ENCODE results near the gene BARHL1.

Gene BARHL1

DNA sequence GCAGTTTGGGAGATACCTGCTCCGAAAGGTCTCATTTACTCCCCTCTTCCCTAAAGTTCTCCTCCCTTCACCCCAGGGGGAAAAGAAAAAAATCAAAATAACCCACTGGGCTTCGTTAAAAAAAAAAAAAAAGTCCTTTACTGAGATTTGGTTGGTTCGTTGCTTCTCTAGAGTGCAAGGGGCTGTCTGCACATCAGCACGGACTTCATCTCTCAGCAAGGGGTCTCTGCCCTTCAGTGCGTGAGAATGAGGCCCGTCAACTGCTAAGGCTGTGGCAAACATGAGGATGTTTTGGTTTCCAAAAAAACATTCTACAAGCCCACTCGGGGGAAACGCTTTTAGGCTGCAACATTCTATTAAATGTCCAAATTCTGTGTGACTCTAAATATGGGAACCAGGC, 10.0 kb downstream of the BARHL1 start:
- Histone ChIP-seq H3K23ac (ENCODE audit: low read length) (no peak overlapping the region), H3K4ac (ENCODE audit: low read depth, low read length) (no peak overlapping the region), H2BK120ac (ENCODE audit: low read depth, low read length) (no peak overlapping the region), H2AK5ac (ENCODE audit: low read length) (no peak overlapping the region), H3K36me3 (ENCODE audit: control insufficient read depth, insufficient read depth, low read length) (no peaks in the 10 kb centered on the region), H3K27ac (ENCODE audit: low read depth, low read length) (no peak overlapping the region), H3K79me2 (ENCODE audit: control insufficient read depth, insufficient read depth, low read length) (no peaks in the 10 kb centered on the region), H2BK15ac (replicated peaks; ENCODE audit: low read depth) (no peak overlapping the region), H3K56ac (ENCODE audit: low read length) (no peak overlapping the region), H3K4me3 (ENCODE audit: low read length) (no peak overlapping the region), H3K4me2 (ENCODE audit: low read length) (no peak overlapping the region), H2BK5ac (ENCODE audit: low read length) (no peak overlapping the region), H4K5ac (ENCODE audit: low read length) (no peak overlapping the region), H3K4me1 (ENCODE audit: control insufficient read depth, low read depth, low read length) (peaks cover 13% of the 10 kb centered on the region), H3K9ac (ENCODE audit: low read length) (no peak overlapping the region), H4K8ac (ENCODE audit: low read depth, low read length) (no peak overlapping the region), H3K18ac (ENCODE audit: low read length) (no peak overlapping the region), H3K27me3 (ENCODE audit: insufficient read depth, low read length, poor library complexity) (peaks cover 45% of the 10 kb centered on the region), H3K79me1 (ENCODE audit: low read length) (no peaks in the 10 kb centered on the region)
- no peak for DNase-seq
- WGBS (ENCODE audit: extremely low coverage, insufficient coverage, low lambda C conversion rate): no CpG with 5 or more reads among the region's 8 CpGs

DNA sequence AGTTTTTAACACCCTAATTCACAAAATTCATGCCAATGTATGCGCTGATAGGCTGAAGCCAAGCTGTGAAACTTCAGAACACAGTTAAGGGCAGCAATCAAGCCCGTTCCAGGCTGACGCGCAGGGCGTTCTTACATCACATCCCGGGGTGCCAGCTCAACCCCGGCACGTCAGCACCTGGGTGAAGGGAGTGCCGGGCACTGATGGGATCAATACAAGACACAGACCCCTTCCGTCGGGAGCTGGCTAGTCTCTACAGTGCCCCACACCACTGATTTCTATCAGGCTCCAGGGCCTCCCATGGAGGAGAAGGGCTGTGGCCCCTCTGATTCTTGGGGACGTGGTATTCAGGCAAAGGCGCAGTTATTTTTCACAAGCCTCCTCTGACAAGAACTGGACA, 12.0 kb downstream of the BARHL1 start:
- Histone ChIP-seq H3K27me3 (ENCODE audit: insufficient read depth, low read length, poor library complexity) (peaks cover 25% of the 10 kb centered on the region), H2BK5ac (ENCODE audit: low read length) (no peak overlapping the region), H3K79me2 (ENCODE audit: control insufficient read depth, insufficient read depth, low read length) (no peaks in the 10 kb centered on the region), H3K4ac (ENCODE audit: low read depth, low read length) (no peak overlapping the region), H3K18ac (ENCODE audit: low read length) (no peak overlapping the region), H2BK15ac (replicated peaks; ENCODE audit: low read depth) (no peak overlapping the region), H4K8ac (ENCODE audit: low read depth, low read length) (no peak overlapping the region), H2AK5ac (ENCODE audit: low read length) (no peak overlapping the region), H3K4me3 (ENCODE audit: low read length) (no peak overlapping the region), H3K36me3 (ENCODE audit: control insufficient read depth, insufficient read depth, low read length) (no peaks in the 10 kb centered on the region), H3K9ac (ENCODE audit: low read length) (no peak overlapping the region), H3K56ac (ENCODE audit: low read length) (no peak overlapping the region), H3K4me1 (ENCODE audit: control insufficient read depth, low read depth, low read length) (peaks cover 13% of the 10 kb centered on the region), H3K27ac (ENCODE audit: low read depth, low read length) (no peak overlapping the region), H2BK120ac (ENCODE audit: low read depth, low read length) (no peak overlapping the region), H3K79me1 (ENCODE audit: low read length) (no peaks in the 10 kb centered on the region), H4K5ac (ENCODE audit: low read length) (no peak overlapping the region), H3K23ac (ENCODE audit: low read length) (no peak overlapping the region), H3K4me2 (ENCODE audit: low read length) (no peak overlapping the region)
- no peak for DNase-seq
- no CpG with 5 or more reads among the region's 13 CpGs for WGBS (ENCODE audit: extremely low coverage, insufficient coverage, low lambda C conversion rate)

DNA sequence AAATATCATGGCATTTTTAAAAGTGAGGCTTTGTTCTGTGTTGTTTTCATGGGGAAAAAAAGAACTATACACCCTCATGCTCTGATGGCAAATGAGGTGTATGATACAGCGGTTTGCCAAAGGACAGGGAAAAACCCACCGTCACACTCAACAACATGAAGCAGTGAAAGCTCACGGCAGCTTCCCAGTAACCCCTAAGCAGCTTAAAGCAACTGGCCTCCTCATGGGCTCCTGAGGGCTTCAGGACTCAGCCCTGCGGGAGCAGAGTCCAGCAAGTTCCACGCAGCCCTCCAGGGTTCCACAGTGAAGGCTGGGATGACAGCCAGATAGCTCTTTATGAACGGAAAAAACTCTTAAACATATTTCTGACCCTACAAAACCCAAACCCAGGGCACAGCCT, 12.9 kb downstream of the BARHL1 start:
- no peak overlapping the region for H2BK5ac ChIP-seq (ENCODE audit: low read length)
- no peak overlapping the region for H4K5ac ChIP-seq (ENCODE audit: low read length)
- no peak overlapping the region for H4K8ac ChIP-seq (ENCODE audit: low read depth, low read length)
- no peak overlapping the region for H3K4me2 ChIP-seq (ENCODE audit: low read length)
- no peak for DNase-seq
- H2BK120ac ChIP-seq (ENCODE audit: low read depth, low read length): no peak overlapping the region
- H3K36me3 ChIP-seq (ENCODE audit: control insufficient read depth, insufficient read depth, low read length): no peaks in the 10 kb centered on the region
- no peak overlapping the region for H3K27ac ChIP-seq (ENCODE audit: low read depth, low read length)
- H3K23ac ChIP-seq (ENCODE audit: low read length): no peak overlapping the region
- peaks cover 13% of the 10 kb centered on the region for H3K4me1 ChIP-seq (ENCODE audit: control insufficient read depth, low read depth, low read length)
- H3K79me1 ChIP-seq (ENCODE audit: low read length): no peaks in the 10 kb centered on the region
- H2BK15ac ChIP-seq (replicated peaks; ENCODE audit: low read depth): no peak overlapping the region
- peaks cover 17% of the 10 kb centered on the region for H3K27me3 ChIP-seq (ENCODE audit: insufficient read depth, low read length, poor library complexity)
- peak overlapping the region; percentile 27 for H3K56ac ChIP-seq (ENCODE audit: low read length)
- no peak overlapping the region for H2AK5ac ChIP-seq (ENCODE audit: low read length)
- no peak overlapping the region for H3K18ac ChIP-seq (ENCODE audit: low read length)
- H3K4ac ChIP-seq (ENCODE audit: low read depth, low read length): no peak overlapping the region
- H3K4me3 ChIP-seq (ENCODE audit: low read length): no peak overlapping the region
- WGBS (ENCODE audit: extremely low coverage, insufficient coverage, low lambda C conversion rate): no CpG with 5 or more reads among the region's 6 CpGs
- no peak overlapping the region for H3K9ac ChIP-seq (ENCODE audit: low read length)
- no peaks in the 10 kb centered on the region for H3K79me2 ChIP-seq (ENCODE audit: control insufficient read depth, insufficient read depth, low read length)

DNA sequence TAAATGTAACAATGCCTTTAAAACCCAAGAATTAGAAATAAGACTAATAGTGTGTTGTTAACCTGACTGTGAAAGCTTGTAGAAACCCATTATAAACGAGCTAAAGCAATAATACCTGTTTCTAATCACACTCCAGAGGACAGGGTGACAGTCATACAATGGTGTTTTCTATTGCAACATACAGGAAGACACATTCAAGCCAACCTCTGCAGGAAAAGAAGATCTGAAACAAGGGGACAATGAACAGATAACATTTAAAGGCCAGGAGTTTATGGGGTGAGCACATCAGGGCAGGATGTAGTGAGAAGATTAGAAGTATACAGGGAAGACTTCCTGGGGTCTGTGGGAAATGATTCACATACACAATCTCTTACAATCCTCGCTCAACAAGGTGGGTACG, 13.8 kb downstream of the BARHL1 start:
- Histone ChIP-seq H3K9ac (ENCODE audit: low read length) (no peak overlapping the region), H3K4me2 (ENCODE audit: low read length) (no peak overlapping the region), H3K56ac (ENCODE audit: low read length) (no peak overlapping the region), H3K18ac (ENCODE audit: low read length) (no peak overlapping the region), H2BK120ac (ENCODE audit: low read depth, low read length) (no peak overlapping the region), H4K5ac (ENCODE audit: low read length) (no peak overlapping the region), H3K4me1 (ENCODE audit: control insufficient read depth, low read depth, low read length) (peaks cover 10% of the 10 kb centered on the region), H3K4me3 (ENCODE audit: low read length) (no peak overlapping the region), H3K23ac (ENCODE audit: low read length) (no peak overlapping the region), H2BK5ac (ENCODE audit: low read length) (no peak overlapping the region), H3K79me1 (ENCODE audit: low read length) (no peaks in the 10 kb centered on the region), H3K4ac (ENCODE audit: low read depth, low read length) (no peak overlapping the region), H3K36me3 (ENCODE audit: control insufficient read depth, insufficient read depth, low read length) (peaks cover 2% of the 10 kb centered on the region), H2BK15ac (replicated peaks; ENCODE audit: low read depth) (no peak overlapping the region), H3K27ac (ENCODE audit: low read depth, low read length) (no peak overlapping the region), H3K79me2 (ENCODE audit: control insufficient read depth, insufficient read depth, low read length) (no peaks in the 10 kb centered on the region), H4K8ac (ENCODE audit: low read depth, low read length) (no peak overlapping the region), H3K27me3 (ENCODE audit: insufficient read depth, low read length, poor library complexity) (peaks cover 9% of the 10 kb centered on the region), H2AK5ac (ENCODE audit: low read length) (no peak overlapping the region)
- DNase-seq: no peak
- WGBS (ENCODE audit: extremely low coverage, insufficient coverage, low lambda C conversion rate): no CpG with 5 or more reads among the region's 3 CpGs

DNA sequence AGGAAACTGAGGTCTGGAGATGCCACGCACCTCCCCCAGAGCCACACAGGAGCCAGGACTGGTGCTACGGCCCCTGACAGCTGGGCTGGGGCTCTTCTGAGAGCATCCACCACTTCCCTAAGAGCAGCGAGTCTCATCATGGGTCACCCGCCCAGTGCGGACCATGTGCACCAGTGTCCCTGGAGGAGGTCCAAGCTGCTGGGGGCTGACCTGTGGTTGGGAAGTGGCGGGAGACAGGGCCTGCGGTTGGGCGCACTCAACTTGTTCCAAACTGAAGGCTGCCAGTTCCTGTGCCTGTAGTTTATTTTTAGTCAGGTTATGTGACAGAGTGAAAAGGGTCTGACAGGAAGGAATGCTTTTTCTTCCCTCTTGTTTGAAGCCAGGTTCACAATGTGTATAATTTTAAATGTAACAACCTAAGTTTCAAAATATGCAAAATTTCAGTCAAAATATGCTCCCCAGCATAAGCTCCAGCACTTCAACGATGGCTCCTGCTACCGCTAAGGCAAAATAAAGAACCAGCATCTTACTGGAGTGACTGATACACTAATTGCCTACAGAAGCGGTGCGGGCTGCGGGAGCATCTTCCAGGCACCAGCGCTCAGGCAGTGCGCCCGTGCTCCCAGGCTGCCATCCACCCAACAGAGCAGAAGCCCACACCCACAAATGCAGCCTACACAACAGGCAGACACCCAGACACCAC, 14.8 kb downstream of the BARHL1 start:
- no peaks in the 10 kb centered on the region for H3K79me2 ChIP-seq (ENCODE audit: control insufficient read depth, insufficient read depth, low read length)
- H3K4me2 ChIP-seq (ENCODE audit: low read length): no peak overlapping the region
- no peak overlapping the region for H2AK5ac ChIP-seq (ENCODE audit: low read length)
- H2BK5ac ChIP-seq (ENCODE audit: low read length): no peak overlapping the region
- no peak overlapping the region for H2BK15ac ChIP-seq (replicated peaks; ENCODE audit: low read depth)
- DNase-seq: no peak
- H3K23ac ChIP-seq (ENCODE audit: low read length): no peak overlapping the region
- no peaks in the 10 kb centered on the region for H3K79me1 ChIP-seq (ENCODE audit: low read length)
- no peak overlapping the region for H3K56ac ChIP-seq (ENCODE audit: low read length)
- peaks cover under 1% of the 10 kb centered on the region for H3K27me3 ChIP-seq (ENCODE audit: insufficient read depth, low read length, poor library complexity)
- H3K4me1 ChIP-seq (ENCODE audit: control insufficient read depth, low read depth, low read length): peaks cover 3% of the 10 kb centered on the region
- no peak overlapping the region for H4K8ac ChIP-seq (ENCODE audit: low read depth, low read length)
- H3K4me3 ChIP-seq (ENCODE audit: low read length): no peak overlapping the region
- WGBS (ENCODE audit: extremely low coverage, insufficient coverage, low lambda C conversion rate): no CpG with 5 or more reads among the region's 16 CpGs
- H2BK120ac ChIP-seq (ENCODE audit: low read depth, low read length): no peak overlapping the region
- no peak overlapping the region for H3K9ac ChIP-seq (ENCODE audit: low read length)
- H3K27ac ChIP-seq (ENCODE audit: low read depth, low read length): no peak overlapping the region
- H3K18ac ChIP-seq (ENCODE audit: low read length): no peak overlapping the region
- no peak overlapping the region for H4K5ac ChIP-seq (ENCODE audit: low read length)
- H3K36me3 ChIP-seq (ENCODE audit: control insufficient read depth, insufficient read depth, low read length): peaks cover 2% of the 10 kb centered on the region
- no peak overlapping the region for H3K4ac ChIP-seq (ENCODE audit: low read depth, low read length)

All from mesendoderm (in vitro differentiated cells).